ENCODE results near the gene NLRP11. TPM values are rescaled to one million over a fixed set of nuclear protein-coding genes. Genes with fewer than 3 reads are reported as not detected.
A peak's percentile ranks its signal among the peaks of the same experiment; 100 is the strongest.

The NLRP11 gene
- total RNA-seq, 1 experiment from 2014 or later, result not detected

GRCh38 chr19:55812449-55812848, 19.4 kb downstream of the NLRP11 start:
- Mint-ChIP-seq H3K9me3 (ENCODE audit: low read depth, unreplicated experiment) (peaks cover 3% of the 10 kb centered on the region), H3K27ac (ENCODE audit: unreplicated experiment) (no peak overlapping the region), H3K4me3 (ENCODE audit: low read depth, unreplicated experiment) (no peak overlapping the region), H3K27me3 (ENCODE audit: unreplicated experiment) (no peaks in the 10 kb centered on the region), H3K4me1 (ENCODE audit: low read depth, unreplicated experiment) (no peaks in the 10 kb centered on the region), H3K36me3 (ENCODE audit: insufficient read depth, unreplicated experiment) (no peaks in the 10 kb centered on the region)
- TF ChIP-seq CTCF (IDR thresholded peaks at IDR 0.05; ENCODE audit: unreplicated experiment), result no peak
- BruUV-seq (replicated peaks), result no TSS peak
- CTCF ChIA-PET, result no interaction called here
- no peak for DNase-seq
- intact Hi-C loops (cut with micrococcal nuclease; ENCODE audit: unreplicated experiment), result no loop called here

GRCh38 chr19:55811340-55811739, 20.5 kb downstream of the NLRP11 start:
- TF ChIP-seq CTCF (IDR thresholded peaks at IDR 0.05; ENCODE audit: unreplicated experiment), result no peak
- H3K27ac Mint-ChIP-seq (ENCODE audit: unreplicated experiment), result no peak overlapping the region
- no peaks in the 10 kb centered on the region for H3K4me1 Mint-ChIP-seq (ENCODE audit: low read depth, unreplicated experiment)
- H3K36me3 Mint-ChIP-seq (ENCODE audit: insufficient read depth, unreplicated experiment), result no peaks in the 10 kb centered on the region
- CTCF ChIA-PET, result interaction anchor here (1.5 kb wide), 1 partner anchor 154 kb away, joined by 3 read pairs; no protein-coding TSS in a partner anchor
- intact Hi-C loops (cut with micrococcal nuclease; ENCODE audit: unreplicated experiment), result no loop called here
- BruUV-seq (replicated peaks), result no TSS peak
- H3K9me3 Mint-ChIP-seq (ENCODE audit: low read depth, unreplicated experiment), result peaks cover 10% of the 10 kb centered on the region
- DNase-seq, result no peak
- peaks cover under 1% of the 10 kb centered on the region for H3K27me3 Mint-ChIP-seq (ENCODE audit: unreplicated experiment)
- no peak overlapping the region for H3K4me3 Mint-ChIP-seq (ENCODE audit: low read depth, unreplicated experiment)

- intact Hi-C loops (cut with micrococcal nuclease; ENCODE audit: unreplicated experiment), result loop anchor here (10.0 kb wide), 2 partner anchors 125 to 155 kb away; partner anchors contain the start of gene U2AF2
These were observed 22.3 kb downstream of the NLRP11 start for GRCh38 chr19:55809381-55810058.

GRCh38 chr19:55802281-55802680, 29.5 kb downstream of the NLRP11 start:
- intact Hi-C loops (cut with micrococcal nuclease; ENCODE audit: unreplicated experiment), result loop anchor here (10.0 kb wide), 2 partner anchors 117 to 147 kb away; partner anchors contain the start of gene U2AF2
- Mint-ChIP-seq H3K9me3 (ENCODE audit: low read depth, unreplicated experiment) (peaks cover 11% of the 10 kb centered on the region), H3K36me3 (ENCODE audit: insufficient read depth, unreplicated experiment) (no peaks in the 10 kb centered on the region), H3K27ac (ENCODE audit: unreplicated experiment) (no peak overlapping the region), H3K27me3 (ENCODE audit: unreplicated experiment) (peaks cover 9% of the 10 kb centered on the region), H3K4me3 (ENCODE audit: low read depth, unreplicated experiment) (no peak overlapping the region), H3K4me1 (ENCODE audit: low read depth, unreplicated experiment) (no peaks in the 10 kb centered on the region)
- TF ChIP-seq CTCF (IDR thresholded peaks at IDR 0.05; ENCODE audit: unreplicated experiment), result no peak
- CTCF ChIA-PET, result no interaction called here
- no peak for DNase-seq
- no TSS peak for BruUV-seq (replicated peaks)

More at GRCh38 chr19:55809381-55810058, 22.3 kb downstream of the NLRP11 start:
- H3K27ac Mint-ChIP-seq (ENCODE audit: unreplicated experiment), result no peak overlapping the region
- peaks cover 7% of the 10 kb centered on the region for H3K9me3 Mint-ChIP-seq (ENCODE audit: low read depth, unreplicated experiment)
- no peaks in the 10 kb centered on the region for H3K36me3 Mint-ChIP-seq (ENCODE audit: insufficient read depth, unreplicated experiment)
- BruUV-seq (replicated peaks), result no TSS peak
- H3K27me3 Mint-ChIP-seq (ENCODE audit: unreplicated experiment), result peaks cover 9% of the 10 kb centered on the region
- H3K4me1 Mint-ChIP-seq (ENCODE audit: low read depth, unreplicated experiment), result no peaks in the 10 kb centered on the region
- peak; percentile 56 for DNase-seq
- CTCF ChIA-PET, result interaction anchor here (0.5 to 1.7 kb wide), 7 partner anchors 31 to 512 kb away, joined by 3 to 8 read pairs (median 3); no protein-coding TSS in a partner anchor
- H3K4me3 Mint-ChIP-seq (ENCODE audit: low read depth, unreplicated experiment), result no peak overlapping the region
- no peak for TF ChIP-seq CTCF (IDR thresholded peaks at IDR 0.05; ENCODE audit: unreplicated experiment)

All from Calu3 (cell line).